A549 (cell line): Measurements from ENCODE around the gene CCNE1.

Experiments used
- CTCF ChIP-seq: fragments of >200 bp; sonication (Bioruptor Twin); formaldehyde crosslinking; IDR thresholded peaks from 3 replicates; pipeline ENCODE4 v1.5.1; 2016
- EP300 ChIP-seq, 2 experiments: fragments of >200 bp; sonication (Bioruptor Twin); formaldehyde crosslinking; IDR thresholded peaks; 2 replicates in 1 of 2; 3 replicates in 1 of 2; pipeline ENCODE4 v1.6.1; 2016 to 2017
- JUN ChIP-seq, 2 experiments: fragments of >200 bp; sonication (Bioruptor Twin); formaldehyde crosslinking; IDR thresholded peaks; 2 replicates in 1 of 2; 3 replicates in 1 of 2; pipeline ENCODE4 v1.6.1; 2016 to 2017
- JUNB ChIP-seq: fragments of >200 bp; sonication (Bioruptor Twin); formaldehyde crosslinking; IDR thresholded peaks from 2 replicates; pipeline ENCODE4 v1.6.1; 2016
- MAX ChIP-seq: IDR thresholded peaks from 2 replicates; pipeline ENCODE4 v1.6.1; 2012
- MYC ChIP-seq: IDR thresholded peaks from 2 replicates; pipeline ENCODE4 v1.6.1; 2012; ENCODE audit warnings: mild to moderate bottlenecking, inconsistent platforms, low read length, improper control_type of control experiment, borderline replicate concordance
- NFE2L2 ChIP-seq: fragments of 150-350 bp; conservative IDR thresholded peaks from 2 replicates; pipeline ENCODE4 v1.6.1; 2014; ENCODE audit warnings: low read length
- POLR2A ChIP-seq: IDR thresholded peaks from 2 replicates; pipeline ENCODE4 v1.6.1; 2012; ENCODE audit warnings: mild to moderate bottlenecking, low read length
- RCOR1 ChIP-seq: fragments of 150-350 bp; IDR thresholded peaks from 2 replicates; pipeline ENCODE4 v1.6.1; 2014; ENCODE audit warnings: antibody characterized with exemption, low read length, low read depth
- REST ChIP-seq: fragments of 200-600 bp; sonication (generic); IDR thresholded peaks from 2 replicates; pipeline ENCODE4 v1.6.1; 2016; ENCODE audit warnings: antibody characterized with exemption, mild to moderate bottlenecking, moderate library complexity
- SREBF2 ChIP-seq: fragments of 450-650 bp; IDR thresholded peaks from 2 replicates; pipeline ENCODE4 v1.6.1; 2014; ENCODE audit warnings: mild to moderate bottlenecking, moderate library complexity

- TF ChIP-seq REST (no peak), EP300 (IDR thresholded peaks at IDR 0.05) (no peak), NFE2L2 (no peak), CTCF (no peak), RCOR1 (no peak), MYC (no peak), SREBF2 (no peak), POLR2A (no peak), JUN (IDR thresholded peaks at IDR 0.05) (no peak), MAX (peak; percentile 62; the same call in 1 of the 2 replicates), JUNB (no peak)
Measured at GRCh38 chr19:29841559-29842367, 30.0 kb downstream of the CCNE1 start.
